Endothelial cell (in vitro differentiated cells): Measurements from ENCODE around the gene UTY. TPM values are rescaled to one million over a fixed set of nuclear protein-coding genes. Genes with fewer than 3 reads are reported as not detected.

Experiments
- DNase-seq: peaks from one replicate; pipeline ENCODE4 v3.0.0; 2021; ENCODE audit warnings: low spot score
- H3K27ac Mint-ChIP-seq: one replicate; pipeline ENCODE4 v1.8.0; 2021; ENCODE audit warnings: mixed read lengths, inconsistent platforms; ENCODE audit not compliant: unreplicated experiment
- H3K27me3 Mint-ChIP-seq: one replicate; pipeline ENCODE4 v1.8.0; 2021; ENCODE audit warnings: mild to moderate bottlenecking, moderate library complexity, mixed read lengths, inconsistent platforms; ENCODE audit not compliant: unreplicated experiment
- H3K36me3 Mint-ChIP-seq: one replicate; pipeline ENCODE4 v1.8.0; 2021; ENCODE audit warnings: mild to moderate bottlenecking, low read depth, mixed read lengths, inconsistent platforms; ENCODE audit not compliant: unreplicated experiment
- H3K4me1 Mint-ChIP-seq: one replicate; pipeline ENCODE4 v1.8.0; 2021; ENCODE audit warnings: mild to moderate bottlenecking, mixed read lengths, inconsistent platforms; ENCODE audit not compliant: unreplicated experiment
- H3K4me3 Mint-ChIP-seq: one replicate; pipeline ENCODE4 v1.8.0; 2021; ENCODE audit warnings: mild to moderate bottlenecking, mixed read lengths, inconsistent platforms; ENCODE audit not compliant: unreplicated experiment
- H3K9me3 Mint-ChIP-seq: one replicate; pipeline ENCODE4 v1.8.0; 2021; ENCODE audit warnings: mixed read lengths, inconsistent platforms; ENCODE audit not compliant: unreplicated experiment
- CTCF ChIP-seq: fragments of 200-600 bp; sonication (generic); IDR thresholded peaks from one replicate; pipeline ENCODE4 v1.5.0; 2021; ENCODE audit warnings: antibody characterized with exemption; ENCODE audit not compliant: unreplicated experiment
- total RNA-seq: library from RNA; stranded (reverse); fragmentation: NEBNext Ultra II Directional; extraction: Animal tissue kit (Norgen Biotek cat#: 25700); gene quantifications from one replicate; pipeline ENCODE4 v1.2.1, GENCODE V29; 2021; ENCODE audit not compliant: unreplicated experiment

Gene UTY
- total RNA-seq, 1 donor from 2014 or later = 36.0 TPM

- H3K27me3 Mint-ChIP-seq = peaks cover 3% of the 10 kb centered on the region
- no peaks in the 10 kb centered on the region for H3K9me3 Mint-ChIP-seq
- H3K4me1 Mint-ChIP-seq = peaks cover 8% of the 10 kb centered on the region
- H3K27ac Mint-ChIP-seq = no peak overlapping the region
- no peak for DNase-seq
- H3K4me3 Mint-ChIP-seq = no peak overlapping the region
- peaks cover 8% of the 10 kb centered on the region for H3K36me3 Mint-ChIP-seq
- TF ChIP-seq CTCF = no peak
Observed at GRCh38 chrY:13416869-13417661, 62.8 kb downstream of the UTY start.

- DNase-seq = no peak
- peaks cover 3% of the 10 kb centered on the region for H3K27me3 Mint-ChIP-seq
- no peaks in the 10 kb centered on the region for H3K9me3 Mint-ChIP-seq
- H3K27ac Mint-ChIP-seq = no peak overlapping the region
- no peak overlapping the region for H3K4me3 Mint-ChIP-seq
- no peak for TF ChIP-seq CTCF
- peaks cover 8% of the 10 kb centered on the region for H3K36me3 Mint-ChIP-seq
- H3K4me1 Mint-ChIP-seq = peaks cover 5% of the 10 kb centered on the region
Observed at GRCh38 chrY:13415556-13415955, 64.3 kb downstream of the UTY start.

GRCh38 chrY:13398876-13399275, 81.0 kb downstream of the UTY start:
- DNase-seq = no peak
- Mint-ChIP-seq H3K27ac (no peak overlapping the region), H3K36me3 (no peaks in the 10 kb centered on the region), H3K4me1 (no peaks in the 10 kb centered on the region), H3K9me3 (no peaks in the 10 kb centered on the region), H3K4me3 (no peak overlapping the region), H3K27me3 (no peaks in the 10 kb centered on the region)
- TF ChIP-seq CTCF = no peak

- no peak for TF ChIP-seq CTCF
- Mint-ChIP-seq H3K36me3 (no peaks in the 10 kb centered on the region), H3K27ac (no peak overlapping the region)
Observed at GRCh38 chrY:13381110-13381683, 98.6 kb downstream of the UTY start.

More at GRCh38 chrY:13381110-13381683, 98.6 kb downstream of the UTY start:
- H3K27me3 Mint-ChIP-seq = no peaks in the 10 kb centered on the region
- no peak for DNase-seq
- no peak overlapping the region for H3K4me3 Mint-ChIP-seq
- no peaks in the 10 kb centered on the region for H3K9me3 Mint-ChIP-seq
- no peaks in the 10 kb centered on the region for H3K4me1 Mint-ChIP-seq
